Heart left ventricle (tissue), 16 donors: ENCODE results near the gene TEX264. TPM values are rescaled to one million over a fixed set of nuclear protein-coding genes. Genes with fewer than 3 reads are reported as not detected.

Experiments
- ATAC-seq, 4 donors: fragments of 200-7000 bp; cut with Tn5 transposase; one replicate each; pipeline ENCODE4 v1.9.1; 2020 to 2022; ENCODE audit warnings: moderate library complexity in 4 of 4, mild to moderate bottlenecking in 3 of 4, moderate number of reproducible peaks in 1 of 4
- DNase-seq, 5 donors: peaks; one replicate each; pipeline ENCODE4 v3.0.0-alpha.2; 2020
- H3K27ac ChIP-seq, 12 donors: fragments of 200-600 bp; sonication (generic) in 4 of 12; one replicate each; pipeline versions ENCODE4 v1.5.0 to v1.8.0; 2016 to 2022; ENCODE audit warnings: mild to moderate bottlenecking in 2 of 12
- H3K27me3 ChIP-seq, 9 donors: fragments of 200-600 bp; sonication (generic) in 2 of 9; one replicate each; pipeline versions ENCODE4 v1.5.1 to v1.8.0; 2016 to 2022; ENCODE audit warnings: mild to moderate bottlenecking in 3 of 9
- H3K36me3 ChIP-seq, 9 donors: fragments of 200-600 bp; sonication (generic) in 2 of 9; one replicate each; pipeline versions ENCODE4 v1.5.0 to v1.8.0; 2018 to 2022; ENCODE audit warnings: mild to moderate bottlenecking in 2 of 9
- H3K4me1 ChIP-seq, 12 donors: fragments of 200-600 bp; sonication (generic) in 4 of 12; one replicate each; pipeline versions ENCODE4 v1.5.0 to v1.8.0; 2016 to 2022; ENCODE audit warnings: mild to moderate bottlenecking in 3 of 12
- H3K4me3 ChIP-seq, 12 donors: fragments of 200-600 bp; sonication (generic) in 4 of 12; one replicate each; pipeline versions ENCODE4 v1.5.0 to v1.8.0; 2017 to 2022; ENCODE audit warnings: mild to moderate bottlenecking in 9 of 12, moderate library complexity in 4 of 12
- H3K9me3 ChIP-seq, 12 donors: fragments of 200-600 bp; sonication (generic) in 4 of 12; one replicate each; pipeline versions ENCODE4 v1.5.0 to v1.8.0; 2016 to 2022; ENCODE audit warnings: mild to moderate bottlenecking in 1 of 12
- POLR2A ChIP-seq, 2 donors: fragments of 450-650 bp; IDR thresholded peaks; one replicate each; pipeline ENCODE4 v1.6.1; 2017; ENCODE audit warnings: antibody characterized with exemption in 2 of 2, mild to moderate bottlenecking in 2 of 2, moderate library complexity in 2 of 2
- WGBS, 4 donors: extraction: QIAGEN DNeasy Blood & Tissue Kit in 2 of 4; methylation state at CpG; one replicate each; pipeline versions ENCODE4 v1.1.5 to v1.1.7; 2013 to 2018; 5-methylcytosine and 5-hydroxymethylcytosine counted together
- intact Hi-C, 10 donors: fragments of 100-400 bp; cut with DNase I; formaldehyde crosslinking; loops; one replicate each; pipeline versions ENCODE4 v1.11.1 to v1.14.2; 2022
- polyA plus RNA-seq, 2 donors: library from polyadenylated mRNA; stranded (reverse); fragments of 200-250 nt; gene quantifications; one replicate each; pipeline ENCODE4 v1.2.3, GENCODE V29; 2013
- total RNA-seq, 9 donors: library from RNA; depleted of rRNA in 2 of 9; stranded (reverse); fragments of >200 nt in 2 of 9; fragmentation: NEBNext Ultra II Directional in 3 of 9; extraction: Animal tissue kit (Norgen Biotek cat#: 25700) in 3 of 9; gene quantifications; one replicate each; pipeline versions ENCODE4 v1.1.0 to v1.2.4, GENCODE V29; 2016 to 2023
- TF ChIP-seq, protein P1 (sequence below), 12 donors: fragments of 200-600 bp; sonication (generic) in 4 of 12; IDR thresholded peaks; one replicate each; pipeline versions ENCODE4 v1.5.0 to v1.8.0; 2018 to 2022; ENCODE audit warnings: antibody characterized with exemption in 12 of 12, mild to moderate bottlenecking in 5 of 12
- donor health status: ischemic (EF 13 %, LVEDD 7.1; RV severe dilation, severe dysfunction).
- donor health status: healthy with polysubstance abuse.
- donor health status: DM: no; HTN: yes; CAD: no.
- donor health status: DM: no; HTN: no; CAD: no.
- donor health status: ischemic (EF 25% LVEDD 6.9; RV normal size, moderate dysfunction).
- donor health status: ischemic (EF 25% LVEDD 5.7; RV mildly dilated, moderate dysfunction).
- donor health status: healthy.
- donor health status: DM: yes; HTN: yes; CAD: no.
- donor health status: ischemic (EF 35%, LVEDD 5.7; RV mildly dilated, moderate dysfunction).
- donor health status: nonischemic (EF 11% LVEDD 7.7; RV severe dilation, severe dysfunction).
- donor health status: DM: yes; HTN: yes; CAD: no.
- donor health status: PGD.
- donor health status: ischemic (EF 29% LVEDD 5.4; RV normal size, mild dysfunction).
- donor health status: nonischemic (EF 23%, LVEDD 6.1; RV moderate dilation, normal function).

TEX264 gene
- total and polyA plus RNA-seq, 11 donors = 29.5 to 69.0 (median 40.0) TPM

- Histone ChIP-seq H3K9me3 (no peaks in the 10 kb centered on the region), H3K27me3 (no peaks in the 10 kb centered on the region), H3K27ac (no peak overlapping the region), H3K4me3 (no peak overlapping the region), H3K36me3 (peaks cover 0 to 3% (median 0%) of the 10 kb centered on the region in 9 donors), H3K4me1 (peaks cover 0 to 17% (median 2%) of the 10 kb centered on the region in 12 donors)
- DNase-seq (peak in 2 of 5 donors; percentile 15 to 39), ATAC-seq (no peak)
- intact Hi-C loops = loop anchor here in 1 of 10 donors (10.0 kb wide), 1 partner anchor 84 kb away; no protein-coding TSS in a partner anchor
- no peak for TF ChIP-seq POLR2A (IDR thresholded peaks at IDR 0.05)
- TF ChIP-seq, protein P1, sequence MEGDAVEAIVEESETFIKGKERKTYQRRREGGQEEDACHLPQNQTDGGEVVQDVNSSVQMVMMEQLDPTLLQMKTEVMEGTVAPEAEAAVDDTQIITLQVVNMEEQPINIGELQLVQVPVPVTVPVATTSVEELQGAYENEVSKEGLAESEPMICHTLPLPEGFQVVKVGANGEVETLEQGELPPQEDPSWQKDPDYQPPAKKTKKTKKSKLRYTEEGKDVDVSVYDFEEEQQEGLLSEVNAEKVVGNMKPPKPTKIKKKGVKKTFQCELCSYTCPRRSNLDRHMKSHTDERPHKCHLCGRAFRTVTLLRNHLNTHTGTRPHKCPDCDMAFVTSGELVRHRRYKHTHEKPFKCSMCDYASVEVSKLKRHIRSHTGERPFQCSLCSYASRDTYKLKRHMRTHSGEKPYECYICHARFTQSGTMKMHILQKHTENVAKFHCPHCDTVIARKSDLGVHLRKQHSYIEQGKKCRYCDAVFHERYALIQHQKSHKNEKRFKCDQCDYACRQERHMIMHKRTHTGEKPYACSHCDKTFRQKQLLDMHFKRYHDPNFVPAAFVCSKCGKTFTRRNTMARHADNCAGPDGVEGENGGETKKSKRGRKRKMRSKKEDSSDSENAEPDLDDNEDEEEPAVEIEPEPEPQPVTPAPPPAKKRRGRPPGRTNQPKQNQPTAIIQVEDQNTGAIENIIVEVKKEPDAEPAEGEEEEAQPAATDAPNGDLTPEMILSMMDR (IDR thresholded peaks at IDR 0.05) = no peak
- 82 to 88% (median 84%) methylated on average over 8 to 10 of the region's 10 CpGs for WGBS, 4 donors
Observed at GRCh38 chr3:51710631-51711351, 39.7 kb downstream of the TEX264 start.

DNA sequence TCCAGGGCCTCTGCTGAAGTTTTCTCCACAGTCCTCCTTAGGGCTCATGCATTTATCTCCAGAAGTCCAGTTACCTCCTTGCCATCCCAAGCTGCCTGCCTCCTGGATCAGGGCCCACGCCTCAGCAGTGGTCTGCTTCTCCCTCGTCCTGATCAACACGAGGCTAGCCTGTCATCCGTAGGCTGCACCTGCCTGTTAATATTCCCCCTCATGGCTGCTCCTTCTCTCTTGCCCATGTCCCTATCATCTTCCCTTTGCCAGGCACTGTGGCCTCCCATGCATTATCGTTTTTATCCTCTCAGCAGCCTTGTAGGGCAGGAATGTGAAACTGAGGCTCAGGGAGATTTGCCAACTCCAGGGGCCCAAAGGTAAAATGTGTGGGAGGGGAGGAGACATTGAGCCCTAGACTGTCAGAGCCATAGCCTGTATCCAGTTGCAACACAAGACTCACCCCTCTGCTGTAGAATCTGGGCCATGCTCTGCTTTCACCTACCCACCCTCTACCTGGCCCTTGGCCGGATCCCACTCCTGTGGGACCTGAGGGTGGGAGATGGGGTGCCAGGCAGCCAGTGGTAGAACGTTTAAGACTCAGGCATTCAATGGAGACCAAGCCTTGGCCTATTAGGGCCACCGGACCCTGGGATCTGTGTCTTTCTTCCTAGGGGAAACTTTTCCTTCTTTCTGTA lies 40.4 kb downstream of the TEX264 start:
- Histone ChIP-seq H3K4me3 (no peak overlapping the region), H3K36me3 (no peaks in the 10 kb centered on the region), H3K27ac (no peak overlapping the region), H3K4me1 (peaks cover 0 to 11% (median 2%) of the 10 kb centered on the region in 12 donors), H3K27me3 (no peaks in the 10 kb centered on the region), H3K9me3 (no peaks in the 10 kb centered on the region)
- WGBS, 4 donors = 80 to 88% (median 85%) methylated on average over 7 to 8 of the region's 8 CpGs
- ATAC-seq = no peak
- intact Hi-C loops = loop anchor here in 1 of 10 donors (10.0 kb wide), 1 partner anchor 83 kb away; no protein-coding TSS in a partner anchor
- DNase-seq = peak in 2 of 5 donors; percentile 6 to 23
- TF ChIP-seq, protein P1 (IDR thresholded peaks at IDR 0.05) = no peak
- TF ChIP-seq POLR2A (IDR thresholded peaks at IDR 0.05) = no peak

DNA sequence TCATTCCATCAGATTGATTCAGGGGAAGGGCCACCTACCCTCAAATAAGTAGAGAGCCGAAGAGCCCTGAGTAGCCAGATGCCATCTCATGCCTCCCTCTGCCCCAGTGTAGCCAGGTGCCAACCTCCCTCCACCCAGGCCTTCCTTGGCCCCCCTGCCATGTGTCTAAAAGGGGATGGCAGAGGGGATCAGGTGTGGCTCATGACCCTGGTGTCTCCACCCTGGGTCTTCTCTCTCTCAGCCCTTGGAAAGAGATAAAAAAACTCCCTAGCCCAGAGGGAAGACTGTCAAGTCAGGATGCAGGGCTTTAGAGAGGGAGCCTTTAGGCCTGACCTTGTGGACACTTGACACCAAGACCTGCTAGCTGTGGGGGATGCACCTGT lies 41.0 kb downstream of the TEX264 start:
- WGBS, 4 donors = 81 to 94% (median 88%) methylated on average over 1 of the region's 1 CpG
- intact Hi-C loops = loop anchor here in 1 of 10 donors (10.0 kb wide), 1 partner anchor 83 kb away; no protein-coding TSS in a partner anchor
- Histone ChIP-seq H3K27me3 (no peaks in the 10 kb centered on the region), H3K27ac (no peak overlapping the region), H3K4me3 (no peak overlapping the region), H3K4me1 (peaks cover 0 to 6% (median 2%) of the 10 kb centered on the region in 12 donors), H3K9me3 (no peaks in the 10 kb centered on the region), H3K36me3 (no peaks in the 10 kb centered on the region)
- no peak for ATAC-seq
- peak in 1 of 5 donors; percentile 8 for DNase-seq
- no peak for TF ChIP-seq POLR2A (IDR thresholded peaks at IDR 0.05)
- TF ChIP-seq, protein P1 (IDR thresholded peaks at IDR 0.05) = no peak

DNA sequence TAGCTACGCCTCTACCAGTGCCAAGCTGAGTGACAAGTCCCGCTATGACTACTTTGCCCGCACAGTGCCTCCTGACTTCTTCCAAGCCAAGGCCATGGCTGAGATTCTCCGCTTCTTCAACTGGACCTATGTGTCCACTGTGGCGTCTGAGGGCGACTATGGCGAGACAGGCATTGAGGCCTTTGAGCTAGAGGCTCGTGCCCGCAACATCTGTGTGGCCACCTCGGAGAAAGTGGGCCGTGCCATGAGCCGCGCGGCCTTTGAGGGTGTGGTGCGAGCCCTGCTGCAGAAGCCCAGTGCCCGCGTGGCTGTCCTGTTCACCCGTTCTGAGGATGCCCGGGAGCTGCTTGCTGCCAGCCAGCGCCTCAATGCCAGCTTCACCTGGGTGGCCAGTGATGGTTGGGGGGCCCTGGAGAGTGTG lies 41.5 kb downstream of the TEX264 start:
- Histone ChIP-seq H3K27me3 (no peaks in the 10 kb centered on the region), H3K9me3 (no peaks in the 10 kb centered on the region), H3K4me1 (peaks cover 0 to under 1% (median 0%) of the 10 kb centered on the region in 12 donors), H3K36me3 (no peaks in the 10 kb centered on the region), H3K27ac (no peak overlapping the region), H3K4me3 (no peak overlapping the region)
- 90 to 96% (median 95%) methylated on average over 10 to 20 of the region's 20 CpGs for WGBS, 4 donors
- DNase-seq (peak in 2 of 5 donors; percentile 11 to 23), ATAC-seq (no peak)
- TF ChIP-seq, protein P1 (IDR thresholded peaks at IDR 0.05) = no peak
- TF ChIP-seq POLR2A (IDR thresholded peaks at IDR 0.05) = no peak
- intact Hi-C loops = loop anchor here in 1 of 10 donors (10.0 kb wide), 1 partner anchor 82 kb away; no protein-coding TSS in a partner anchor
